ENCODE data around the gene ACADL. TPM values are rescaled to one million over a fixed set of nuclear protein-coding genes. Genes with fewer than 3 reads are reported as not detected.
A peak's percentile ranks its signal among the peaks of the same experiment; 100 is the strongest.

The ACADL gene
- total and polyA plus RNA-seq, 2 of the 13 experiments (the other 11 are each of a cell fraction or from before 2014, with no cell fraction given) = not detected

DNA sequence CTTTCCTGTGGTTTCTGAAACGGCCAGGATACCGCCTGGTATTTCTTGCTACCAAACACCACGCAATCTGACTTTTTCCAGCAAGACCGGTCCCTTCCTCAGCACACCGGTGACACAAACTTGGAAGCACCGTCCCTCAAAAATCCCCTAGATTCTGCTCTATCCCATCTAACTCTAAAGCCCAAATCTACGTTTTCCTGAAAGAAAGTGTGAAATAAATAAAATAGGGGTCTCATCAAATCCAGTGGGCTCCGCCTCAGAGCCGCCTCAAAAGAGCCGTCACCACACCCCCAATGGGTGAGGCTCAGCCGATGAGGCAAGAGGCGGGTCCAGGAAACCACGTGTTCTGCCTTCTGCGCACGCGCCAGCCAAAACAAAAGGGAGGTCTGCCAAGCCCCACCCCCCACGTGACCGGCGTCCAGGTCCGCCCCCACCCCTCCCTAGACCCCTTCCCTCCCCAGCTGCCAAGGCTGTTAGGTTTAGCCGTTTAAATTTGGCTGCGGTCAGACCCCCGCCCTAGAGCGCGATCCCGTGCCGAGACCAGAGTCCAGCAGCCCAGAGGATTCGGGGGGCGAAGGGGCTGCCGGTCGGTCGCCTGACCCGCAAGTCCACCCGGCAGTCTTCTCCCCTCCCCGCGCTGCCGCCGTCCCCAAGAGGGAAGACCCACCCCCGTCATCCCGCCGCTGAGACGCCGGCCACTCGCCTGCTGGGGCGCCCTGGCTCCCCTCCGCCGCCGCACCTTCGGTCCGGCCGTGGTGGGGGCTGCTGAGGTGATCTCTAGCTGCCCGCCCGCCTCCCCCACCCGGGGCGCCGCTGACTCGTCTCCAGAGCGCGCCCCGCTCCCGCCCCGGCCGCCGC lies 54.6 kb downstream of the ACADL start (continued):
- TF ChIP-seq, protein P1, sequence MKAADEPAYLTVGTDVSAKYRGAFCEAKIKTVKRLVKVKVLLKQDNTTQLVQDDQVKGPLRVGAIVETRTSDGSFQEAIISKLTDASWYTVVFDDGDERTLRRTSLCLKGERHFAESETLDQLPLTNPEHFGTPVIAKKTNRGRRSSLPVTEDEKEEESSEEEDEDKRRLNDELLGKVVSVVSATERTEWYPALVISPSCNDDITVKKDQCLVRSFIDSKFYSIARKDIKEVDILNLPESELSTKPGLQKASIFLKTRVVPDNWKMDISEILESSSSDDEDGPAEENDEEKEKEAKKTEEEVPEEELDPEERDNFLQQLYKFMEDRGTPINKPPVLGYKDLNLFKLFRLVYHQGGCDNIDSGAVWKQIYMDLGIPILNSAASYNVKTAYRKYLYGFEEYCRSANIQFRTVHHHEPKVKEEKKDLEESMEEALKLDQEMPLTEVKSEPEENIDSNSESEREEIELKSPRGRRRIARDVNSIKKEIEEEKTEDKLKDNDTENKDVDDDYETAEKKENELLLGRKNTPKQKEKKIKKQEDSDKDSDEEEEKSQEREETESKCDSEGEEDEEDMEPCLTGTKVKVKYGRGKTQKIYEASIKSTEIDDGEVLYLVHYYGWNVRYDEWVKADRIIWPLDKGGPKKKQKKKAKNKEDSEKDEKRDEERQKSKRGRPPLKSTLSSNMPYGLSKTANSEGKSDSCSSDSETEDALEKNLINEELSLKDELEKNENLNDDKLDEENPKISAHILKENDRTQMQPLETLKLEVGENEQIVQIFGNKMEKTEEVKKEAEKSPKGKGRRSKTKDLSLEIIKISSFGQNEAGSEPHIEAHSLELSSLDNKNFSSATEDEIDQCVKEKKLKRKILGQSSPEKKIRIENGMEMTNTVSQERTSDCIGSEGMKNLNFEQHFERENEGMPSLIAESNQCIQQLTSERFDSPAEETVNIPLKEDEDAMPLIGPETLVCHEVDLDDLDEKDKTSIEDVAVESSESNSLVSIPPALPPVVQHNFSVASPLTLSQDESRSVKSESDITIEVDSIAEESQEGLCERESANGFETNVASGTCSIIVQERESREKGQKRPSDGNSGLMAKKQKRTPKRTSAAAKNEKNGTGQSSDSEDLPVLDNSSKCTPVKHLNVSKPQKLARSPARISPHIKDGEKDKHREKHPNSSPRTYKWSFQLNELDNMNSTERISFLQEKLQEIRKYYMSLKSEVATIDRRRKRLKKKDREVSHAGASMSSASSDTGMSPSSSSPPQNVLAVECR (CRISPR knock-in tag; IDR thresholded peaks at IDR 0.05; ENCODE audit: borderline replicate concordance) = peak; percentile 71; the same call in 1 of the 2 replicates
- TF ChIP-seq RFX1 (IDR thresholded peaks at IDR 0.05) (no peak), CCDC6 (CRISPR knock-in tag; IDR thresholded peaks at IDR 0.05) (peak; percentile 85; the same call in 1 of the 2 replicates), RAD21 (CRISPR knock-in tag; IDR thresholded peaks at IDR 0.05) (peak; percentile 55; the same call in 1 of the 2 replicates), ZHX2 (IDR thresholded peaks at IDR 0.05; ENCODE audit: low read depth) (0 out of 2 replicates have a peak, but pooled peaks have one; percentile 12), ZHX2 (CRISPR knock-in tag; IDR thresholded peaks at IDR 0.05; ENCODE audit: borderline replicate concordance) (peak; percentile 35; the same call in 1 of the 2 replicates), ZNF234 (CRISPR knock-in tag; conservative IDR thresholded peaks at IDR 0.05) (no peak), PRMT3 (CRISPR knock-in tag; IDR thresholded peaks at IDR 0.05; ENCODE audit: borderline replicate concordance, low read depth) (no peak), HNF4A (CRISPR knock-in tag; IDR thresholded peaks at IDR 0.05) (no peak; the same call in 1 of the 2 replicates), TEF (CRISPR knock-in tag; IDR thresholded peaks at IDR 0.05) (peak; percentile 85), ZFP36L2 (CRISPR knock-in tag; IDR thresholded peaks at IDR 0.05) (no peak), TAF1 (CRISPR knock-in tag; IDR thresholded peaks at IDR 0.05) (peak; percentile 27), TAF15 (IDR thresholded peaks at IDR 0.05; ENCODE audit: low read depth, low read length, poor library complexity, severe bottlenecking) (peak; percentile 70), SAP130 (CRISPR knock-in tag; IDR thresholded peaks at IDR 0.05; ENCODE audit: low read depth) (peak; percentile 90)
- TF ChIP-seq, protein P2, sequence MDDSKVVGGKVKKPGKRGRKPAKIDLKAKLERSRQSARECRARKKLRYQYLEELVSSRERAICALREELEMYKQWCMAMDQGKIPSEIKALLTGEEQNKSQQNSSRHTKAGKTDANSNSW (CRISPR knock-in tag; IDR thresholded peaks at IDR 0.05; ENCODE audit: borderline replicate concordance) = no peak

All from HepG2 (cell line).